ENCODE measurements around the gene FAH.

The FAH gene

DNA sequence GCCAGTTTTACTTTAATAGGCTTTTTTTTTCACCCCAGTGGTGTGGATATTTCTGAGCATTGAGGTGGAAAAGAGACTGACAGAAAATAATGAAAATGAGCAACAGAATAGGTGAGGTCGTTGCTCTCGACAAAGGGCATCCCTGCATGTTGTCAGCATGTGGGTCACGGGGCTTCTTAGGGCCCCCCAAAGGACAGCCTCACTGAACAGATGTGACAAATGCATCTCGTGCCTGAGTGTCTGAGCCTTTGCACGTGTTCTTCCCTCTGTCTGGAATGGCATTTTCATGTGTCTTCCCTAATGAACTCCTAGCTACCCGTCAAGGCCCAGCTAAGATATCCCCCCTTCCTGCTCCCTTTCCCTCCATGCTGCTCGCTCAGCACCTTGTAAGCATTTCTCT is 31.8 kb downstream of the FAH start:
- in situ Hi-C loops (cut with MboI; ENCODE audit: low pct_unique_long_range_greater_than_20kb, low sequenced_read_pairs, unreplicated experiment): no loop called here
- no peak for DNase-seq (ENCODE audit: low spot score)
- TF ChIP-seq, protein P1, sequence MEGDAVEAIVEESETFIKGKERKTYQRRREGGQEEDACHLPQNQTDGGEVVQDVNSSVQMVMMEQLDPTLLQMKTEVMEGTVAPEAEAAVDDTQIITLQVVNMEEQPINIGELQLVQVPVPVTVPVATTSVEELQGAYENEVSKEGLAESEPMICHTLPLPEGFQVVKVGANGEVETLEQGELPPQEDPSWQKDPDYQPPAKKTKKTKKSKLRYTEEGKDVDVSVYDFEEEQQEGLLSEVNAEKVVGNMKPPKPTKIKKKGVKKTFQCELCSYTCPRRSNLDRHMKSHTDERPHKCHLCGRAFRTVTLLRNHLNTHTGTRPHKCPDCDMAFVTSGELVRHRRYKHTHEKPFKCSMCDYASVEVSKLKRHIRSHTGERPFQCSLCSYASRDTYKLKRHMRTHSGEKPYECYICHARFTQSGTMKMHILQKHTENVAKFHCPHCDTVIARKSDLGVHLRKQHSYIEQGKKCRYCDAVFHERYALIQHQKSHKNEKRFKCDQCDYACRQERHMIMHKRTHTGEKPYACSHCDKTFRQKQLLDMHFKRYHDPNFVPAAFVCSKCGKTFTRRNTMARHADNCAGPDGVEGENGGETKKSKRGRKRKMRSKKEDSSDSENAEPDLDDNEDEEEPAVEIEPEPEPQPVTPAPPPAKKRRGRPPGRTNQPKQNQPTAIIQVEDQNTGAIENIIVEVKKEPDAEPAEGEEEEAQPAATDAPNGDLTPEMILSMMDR (IDR thresholded peaks at IDR 0.05; ENCODE audit: extremely low read depth, insufficient read depth, missing control alignments): no peak

DNA sequence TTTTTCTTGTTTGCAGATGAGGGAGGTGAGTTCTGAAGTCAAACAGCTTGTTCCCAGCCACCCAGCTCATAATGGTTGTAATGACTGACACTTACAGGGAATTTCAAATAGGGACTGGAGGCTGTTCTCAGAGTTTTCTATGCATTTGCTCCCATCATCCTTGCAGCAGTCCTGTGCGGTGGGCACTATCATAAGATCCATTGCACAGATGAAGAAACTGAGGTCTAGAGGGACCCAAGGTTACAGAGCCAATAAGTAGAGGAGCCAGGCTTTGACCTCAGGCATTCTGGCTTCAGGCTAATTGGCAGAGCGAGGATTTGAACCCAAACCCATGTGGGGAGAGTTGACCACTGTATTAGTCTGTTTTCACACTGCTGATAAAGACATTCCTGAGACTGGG is 32.4 kb downstream of the FAH start:
- TF ChIP-seq, protein P1 (IDR thresholded peaks at IDR 0.05; ENCODE audit: extremely low read depth, insufficient read depth, missing control alignments): no peak
- DNase-seq (ENCODE audit: low spot score): no peak
- in situ Hi-C loops (cut with MboI; ENCODE audit: low pct_unique_long_range_greater_than_20kb, low sequenced_read_pairs, unreplicated experiment): no loop called here

DNA sequence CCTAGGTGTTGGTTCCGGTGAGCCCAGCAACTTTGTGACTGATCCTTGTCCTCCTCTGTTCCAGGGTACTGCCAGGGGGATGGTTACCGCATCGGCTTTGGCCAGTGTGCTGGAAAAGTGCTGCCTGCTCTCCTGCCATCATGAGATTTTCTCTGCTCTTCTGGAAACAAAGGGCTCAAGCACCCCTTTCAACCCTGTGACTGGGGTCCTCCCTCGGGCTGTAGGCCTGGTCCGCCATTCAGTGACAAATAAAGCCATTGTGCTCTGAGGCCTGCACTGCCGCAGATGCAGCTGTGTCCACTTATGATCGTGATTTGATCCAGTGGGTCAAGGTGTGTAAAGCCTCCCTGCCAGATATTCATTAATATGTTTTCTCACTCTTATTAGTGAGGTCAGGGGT is 33.3 kb downstream of the FAH start:
- TF ChIP-seq, protein P1 (IDR thresholded peaks at IDR 0.05; ENCODE audit: extremely low read depth, insufficient read depth, missing control alignments): no peak
- no peak for DNase-seq (ENCODE audit: low spot score)
- in situ Hi-C loops (cut with MboI; ENCODE audit: low pct_unique_long_range_greater_than_20kb, low sequenced_read_pairs, unreplicated experiment): no loop called here

DNA sequence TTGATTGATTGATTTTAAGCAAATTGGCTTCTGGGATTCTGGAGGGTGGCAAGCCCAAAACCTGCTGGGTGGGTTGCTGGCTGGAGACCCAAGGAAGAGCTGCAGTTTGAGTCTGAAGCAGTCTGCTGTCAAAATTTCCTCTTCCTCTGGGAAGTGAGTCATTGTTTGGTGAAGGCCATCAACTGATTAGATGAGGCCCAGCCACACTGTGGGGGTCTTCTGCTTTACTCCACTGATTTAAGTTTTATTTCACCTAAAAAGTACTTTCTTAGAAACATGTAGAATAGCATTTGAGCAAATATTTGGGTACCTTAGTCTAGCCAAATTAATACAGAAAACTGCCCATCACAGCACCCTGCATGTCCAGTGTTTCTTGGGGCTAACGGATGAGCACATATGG is 33.8 kb downstream of the FAH start:
- in situ Hi-C loops (cut with MboI; ENCODE audit: low pct_unique_long_range_greater_than_20kb, low sequenced_read_pairs, unreplicated experiment): no loop called here
- TF ChIP-seq, protein P1 (IDR thresholded peaks at IDR 0.05; ENCODE audit: extremely low read depth, insufficient read depth, missing control alignments): no peak
- DNase-seq (ENCODE audit: low spot score): no peak

DNA sequence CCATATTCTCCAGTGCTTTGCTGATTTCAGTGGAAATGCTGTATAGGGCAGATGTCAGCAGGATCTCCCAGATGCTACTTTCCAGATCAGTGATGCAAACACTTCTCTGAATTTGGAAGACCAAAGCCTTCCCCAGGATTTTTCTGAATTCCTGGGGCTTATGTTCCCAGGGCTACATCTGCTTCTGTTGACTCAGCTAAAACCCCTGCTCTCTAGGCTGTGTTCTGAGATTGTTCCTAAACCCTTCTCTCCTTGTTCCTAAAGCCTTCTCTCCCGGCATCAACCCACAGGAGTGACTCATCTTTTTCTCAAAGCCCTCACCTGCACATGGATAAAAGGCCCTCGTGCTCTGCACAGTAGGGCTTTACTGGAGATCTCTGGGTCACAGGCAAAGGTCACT is 35.5 kb downstream of the FAH start:
- DNase-seq (ENCODE audit: low spot score): no peak
- TF ChIP-seq, protein P1 (IDR thresholded peaks at IDR 0.05; ENCODE audit: extremely low read depth, insufficient read depth, missing control alignments): no peak
- in situ Hi-C loops (cut with MboI; ENCODE audit: low pct_unique_long_range_greater_than_20kb, low sequenced_read_pairs, unreplicated experiment): no loop called here

DNA sequence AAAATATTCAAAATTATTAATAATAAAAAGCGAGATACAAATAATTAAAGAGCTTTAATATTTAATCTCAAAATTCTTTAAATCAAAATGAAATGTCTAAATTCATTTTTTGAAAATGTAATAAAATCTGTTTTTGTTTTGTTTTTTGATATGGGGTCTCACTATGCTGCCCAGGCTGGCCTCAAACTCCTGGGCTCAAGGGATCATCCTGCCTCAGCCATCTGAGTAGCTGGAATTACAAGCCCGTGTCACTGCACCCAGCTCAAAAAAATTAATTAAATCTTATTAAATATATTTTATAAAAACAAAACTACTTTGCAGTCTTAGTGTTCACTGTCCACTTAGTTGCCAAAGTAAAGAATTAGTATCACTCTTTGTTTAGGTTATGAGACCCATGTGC is 38.4 kb downstream of the FAH start:
- TF ChIP-seq, protein P1 (IDR thresholded peaks at IDR 0.05; ENCODE audit: extremely low read depth, insufficient read depth, missing control alignments): no peak
- in situ Hi-C loops (cut with MboI; ENCODE audit: low pct_unique_long_range_greater_than_20kb, low sequenced_read_pairs, unreplicated experiment): no loop called here
- no peak for DNase-seq (ENCODE audit: low spot score)

Measured in GM13977 (cell line).